GM04503 (cell line): ENCODE data around the gene EPB41.
"Not testable (repeated sequence)": the region's sequence is repeated elsewhere in the genome, so short reads cannot be mapped to it uniquely, and the experiment has no call there.

Source experiments
- DNase-seq: peaks from one replicate; pipeline ENCODE4 v3.0.0-alpha.2; 2012; ENCODE audit warnings: low read depth

EPB41 gene

DNA sequence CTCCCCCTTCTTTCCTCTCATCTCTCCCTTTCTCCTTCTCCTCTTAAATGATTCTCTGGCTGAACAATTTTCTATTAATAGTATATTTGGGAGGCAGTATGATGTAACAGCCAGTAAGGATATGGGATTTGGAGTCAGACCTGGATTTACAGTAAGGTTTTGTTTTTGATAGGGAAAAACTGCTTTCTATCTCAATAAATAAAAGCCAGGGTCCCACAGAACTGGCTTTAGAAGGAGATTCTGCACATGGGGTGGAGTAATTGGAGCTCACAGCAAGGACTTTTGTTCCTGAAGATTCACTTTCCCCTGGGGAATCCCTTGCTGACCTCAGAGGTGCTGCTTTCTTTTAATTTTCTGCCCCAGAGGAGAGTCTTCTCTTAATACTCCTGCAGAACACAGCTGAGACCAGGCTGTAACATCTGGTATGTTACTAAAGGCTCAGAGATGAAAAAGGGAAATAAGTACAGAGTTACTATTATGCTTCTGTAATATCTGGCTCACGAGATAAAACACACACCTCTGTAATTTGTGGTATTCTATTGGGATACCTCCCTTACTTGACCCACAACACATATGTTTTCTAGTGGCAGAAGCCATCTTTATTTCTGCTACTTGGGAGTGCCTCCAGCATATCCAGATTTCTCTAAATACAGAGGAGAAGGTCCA, 13.4 kb downstream of the EPB41 start:
- DNase-seq, result no peak

DNA sequence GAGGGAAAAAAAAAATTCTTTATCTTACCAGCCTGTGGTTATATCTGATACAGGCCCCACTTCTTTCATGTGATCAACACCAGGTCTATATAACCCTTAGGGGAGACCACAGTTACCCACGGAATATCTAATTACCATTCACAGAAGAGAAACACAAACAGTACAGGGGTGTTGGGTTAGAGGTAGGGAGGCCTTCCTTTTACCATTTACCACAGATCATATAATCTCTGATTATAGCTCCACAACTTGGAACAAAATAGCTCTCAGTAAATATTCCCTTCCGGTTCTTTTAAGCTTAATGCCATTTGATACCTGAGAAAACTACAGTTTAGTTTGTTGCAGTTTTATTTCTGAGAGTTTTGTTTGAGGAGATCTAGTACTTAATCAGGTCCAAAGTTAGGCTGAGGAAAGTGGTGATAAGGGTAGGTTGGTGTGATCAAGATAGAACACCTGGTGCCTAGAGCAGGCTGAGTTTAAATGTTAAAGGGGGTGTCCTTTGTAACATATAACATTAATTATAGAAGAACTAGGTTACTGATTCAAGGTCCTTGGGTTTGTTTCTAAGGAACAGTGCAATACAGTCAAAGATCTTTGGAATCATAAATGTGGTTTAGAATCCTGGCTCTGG, 14.1 kb downstream of the EPB41 start:
- no peak for DNase-seq

GRCh38 chr1:28933277-28933676, 18.9 kb downstream of the EPB41 start:
- no peak for DNase-seq

GRCh38 chr1:28933918-28934317, 19.5 kb downstream of the EPB41 start:
- DNase-seq, result no peak

DNA sequence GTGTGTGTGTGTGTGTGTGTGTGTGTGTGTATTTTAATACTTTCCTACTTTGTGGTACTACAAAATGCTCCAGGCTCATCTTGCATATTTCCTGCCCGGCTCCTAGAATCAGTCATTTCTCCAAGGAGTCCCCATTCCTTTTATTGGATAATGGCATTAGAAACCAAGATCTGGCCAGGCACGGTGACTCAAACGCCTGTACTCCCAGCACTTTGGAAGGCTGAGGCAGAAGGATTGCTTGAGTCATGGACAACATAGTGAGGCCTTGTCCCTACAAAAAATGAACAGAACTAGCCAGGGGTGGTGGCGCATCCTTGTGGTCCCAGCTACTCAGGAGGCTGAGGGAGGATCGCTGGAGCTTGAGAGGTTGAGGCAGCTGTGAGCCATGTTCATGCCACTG, 20.3 kb downstream of the EPB41 start:
- DNase-seq, result no peak

GRCh38 chr1:28935293-28935692, 20.9 kb downstream of the EPB41 start:
- DNase-seq, result no peak

DNA sequence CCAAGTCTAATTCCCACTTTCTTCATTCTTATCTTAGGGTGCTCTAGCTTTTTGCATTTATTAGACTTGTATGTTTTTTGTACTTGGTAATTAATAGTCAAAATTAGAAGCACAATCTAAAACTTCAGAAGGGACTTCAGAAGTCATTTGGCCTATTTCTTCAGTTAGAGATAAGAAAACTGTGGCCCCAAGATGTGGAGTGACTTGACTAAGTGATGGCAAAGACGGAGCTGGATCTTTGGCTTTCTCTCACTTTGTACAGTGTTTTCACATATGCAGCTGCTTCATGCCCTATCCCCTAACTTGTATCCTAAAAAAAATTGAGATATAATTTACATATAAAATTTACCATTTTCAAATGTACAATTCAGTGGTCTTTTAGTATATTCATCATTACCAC, 21.7 kb downstream of the EPB41 start:
- no peak for DNase-seq

DNA sequence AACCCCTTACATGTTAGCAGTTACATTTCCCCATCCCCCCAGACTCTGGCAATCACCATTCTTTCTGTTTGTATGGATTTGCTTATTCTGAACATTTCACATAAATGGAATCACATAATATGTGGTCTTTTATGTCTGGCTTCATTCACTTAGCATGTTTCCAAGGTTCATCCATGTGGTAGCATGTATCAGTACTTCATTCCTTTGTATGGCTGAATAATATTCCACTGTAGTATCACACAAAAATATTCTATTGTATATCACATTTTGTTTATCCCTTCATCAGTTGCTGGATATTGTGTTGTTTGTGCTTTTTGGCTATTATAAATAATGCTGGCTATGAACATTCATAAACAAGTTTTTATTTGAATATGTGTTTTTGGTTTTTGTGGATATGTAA, 22.2 kb downstream of the EPB41 start:
- no peak for DNase-seq

DNA sequence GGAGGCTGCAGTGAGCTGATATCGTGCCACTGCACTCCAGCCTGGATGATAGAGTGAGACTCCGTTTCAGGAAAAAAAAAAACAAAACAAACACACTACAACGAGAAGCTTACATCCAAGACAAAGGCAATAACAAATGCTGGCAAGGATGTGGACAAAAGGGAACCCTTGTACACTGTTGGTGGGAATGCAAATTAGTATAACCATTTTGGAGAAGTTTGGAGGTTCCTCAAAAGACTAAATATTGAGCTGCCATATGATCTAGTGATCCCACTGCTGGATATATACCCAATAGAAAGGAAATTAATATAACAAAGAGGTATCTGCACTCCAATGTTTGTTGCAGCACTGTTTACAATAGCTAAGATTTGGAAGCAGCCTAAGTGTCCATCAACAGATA, 29.2 kb downstream of the EPB41 start:
- not testable (repeated sequence) for DNase-seq

GRCh38 chr1:28950006-28950405, 35.6 kb downstream of the EPB41 start:
- no peak for DNase-seq

- DNase-seq, result no peak
Observed at GRCh38 chr1:28950449-28950848, 36.1 kb downstream of the EPB41 start.

GRCh38 chr1:28954126-28954726, 39.9 kb downstream of the EPB41 start:
- DNase-seq, result no peak

- DNase-seq, result no peak
Observed at GRCh38 chr1:28956038-28956464, 41.7 kb downstream of the EPB41 start.

GRCh38 chr1:28962114-28962831, 47.9 kb downstream of the EPB41 start:
- not testable (repeated sequence) for DNase-seq

- DNase-seq, result no peak
Observed at GRCh38 chr1:28965271-28965870, 51.0 kb downstream of the EPB41 start.

GRCh38 chr1:28966617-28967016, 52.2 kb downstream of the EPB41 start:
- DNase-seq, result no peak

GRCh38 chr1:28971980-28972771, 57.8 kb downstream of the EPB41 start:
- peak; percentile 93 for DNase-seq

DNA sequence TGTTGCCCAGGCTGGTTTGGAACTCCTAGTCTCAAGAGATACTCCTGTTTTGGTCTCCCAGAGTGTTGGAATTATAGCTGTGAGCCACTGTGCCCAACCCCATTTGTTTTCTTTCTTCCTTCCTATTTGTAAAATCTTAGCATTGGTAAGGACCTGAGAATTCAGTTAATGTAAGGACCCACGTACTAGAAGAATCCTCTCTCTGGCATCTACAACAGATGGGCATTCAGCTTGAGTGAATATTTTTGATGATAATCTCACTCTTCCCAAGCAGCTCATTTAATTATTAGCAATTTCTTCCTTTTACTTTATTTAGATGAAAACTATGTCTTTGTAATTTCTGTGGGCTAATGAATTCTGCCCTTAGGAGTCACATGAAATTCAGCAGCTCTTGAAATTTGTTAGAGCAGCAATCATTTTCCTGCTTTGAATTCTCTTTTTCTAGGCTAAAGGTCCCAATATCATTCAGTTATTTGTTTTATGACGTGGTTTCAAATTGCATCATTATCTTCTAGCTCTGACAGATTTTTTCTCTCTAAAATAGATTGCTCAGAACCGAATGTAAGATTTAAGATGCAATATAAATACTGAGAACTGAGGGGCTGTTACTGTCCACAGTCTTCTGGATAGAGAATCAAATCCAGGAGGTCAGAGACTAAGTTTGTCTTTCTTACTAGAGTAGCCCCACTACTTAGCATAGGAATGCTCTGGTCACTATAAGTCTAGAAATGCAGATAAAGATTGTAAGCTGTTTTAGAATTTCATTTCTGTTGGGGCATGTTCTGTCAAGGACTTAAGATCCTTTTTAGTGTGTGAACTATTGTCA, 59.4 kb downstream of the EPB41 start:
- DNase-seq, result peak; percentile 21

- no peak for DNase-seq
Observed at GRCh38 chr1:28974432-28974831, 60.1 kb downstream of the EPB41 start.

- DNase-seq, result no peak
Observed at GRCh38 chr1:28976248-28976647, 61.9 kb downstream of the EPB41 start.

DNA sequence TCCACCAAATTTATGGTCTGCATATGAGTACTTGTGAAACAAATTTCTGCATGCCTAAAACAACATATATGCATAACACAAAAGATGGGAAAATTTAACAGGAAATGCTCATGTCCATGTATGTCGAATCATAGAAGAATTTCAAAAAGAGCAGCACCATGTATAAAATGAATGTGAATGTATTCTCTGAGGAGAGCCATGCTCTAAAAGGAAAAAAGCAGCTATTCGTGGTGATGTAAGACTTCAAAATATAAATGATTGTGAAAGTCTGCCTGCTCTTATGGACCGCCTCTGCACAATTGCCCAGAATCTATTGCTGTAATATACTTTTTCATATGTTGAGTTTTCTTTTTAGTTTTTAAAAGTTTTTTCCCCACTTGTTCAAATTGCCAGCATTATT, 66.8 kb downstream of the EPB41 start:
- no peak for DNase-seq
